GM19035 (cell line): ENCODE measurements around the gene NFAT5.
"Not testable (repeated sequence)": the region's sequence is repeated elsewhere in the genome, so short reads cannot be mapped to it uniquely, and the experiment has no call there.

Experiments
- ATAC-seq: cut with Tn5 transposase; IDR thresholded peaks from one replicate; pipeline ENCODE4 v1.9.1; 2021; ENCODE audit not compliant: unreplicated experiment

NFAT5 gene

DNA sequence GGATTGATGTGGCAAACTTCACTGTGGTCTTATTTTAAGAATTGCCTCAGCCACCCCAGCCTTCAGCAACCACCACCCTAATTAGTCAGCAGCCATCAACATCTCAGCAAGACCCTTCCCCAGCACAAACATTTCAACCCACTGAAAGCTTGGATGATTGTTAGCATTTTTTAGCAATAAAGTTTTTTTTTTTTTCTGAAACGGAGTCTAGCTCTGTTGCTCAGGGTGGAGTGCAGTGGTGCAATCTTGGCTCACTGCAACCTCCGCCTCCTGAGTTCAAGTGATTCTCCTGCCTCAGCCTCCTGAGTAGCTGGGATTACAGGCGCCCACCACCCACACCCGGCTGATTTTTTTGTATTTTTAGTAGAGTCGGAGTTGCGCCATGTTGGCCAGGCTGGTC, 19.1 kb upstream of the NFAT5 start:
- ATAC-seq = not testable (repeated sequence)

DNA sequence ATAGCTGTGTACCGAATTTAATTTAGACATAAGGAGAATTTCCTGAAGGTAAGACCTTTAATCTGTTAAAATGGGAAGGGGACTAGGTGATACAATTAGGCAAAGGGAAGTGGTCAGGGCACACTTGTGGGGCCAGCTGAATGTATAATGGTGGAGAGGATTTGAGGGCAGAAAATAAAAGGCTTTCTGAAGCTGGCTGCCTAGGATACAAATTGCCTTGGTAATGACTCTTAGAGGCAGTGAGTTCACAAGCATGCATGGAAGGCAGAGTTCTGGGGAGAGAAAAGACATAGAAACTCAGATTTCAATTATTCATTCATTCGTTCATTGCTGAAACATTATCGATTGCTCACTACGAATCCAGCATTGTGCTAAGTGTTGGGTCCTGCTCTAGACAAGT, 12.4 kb upstream of the NFAT5 start:
- no peak for ATAC-seq

DNA sequence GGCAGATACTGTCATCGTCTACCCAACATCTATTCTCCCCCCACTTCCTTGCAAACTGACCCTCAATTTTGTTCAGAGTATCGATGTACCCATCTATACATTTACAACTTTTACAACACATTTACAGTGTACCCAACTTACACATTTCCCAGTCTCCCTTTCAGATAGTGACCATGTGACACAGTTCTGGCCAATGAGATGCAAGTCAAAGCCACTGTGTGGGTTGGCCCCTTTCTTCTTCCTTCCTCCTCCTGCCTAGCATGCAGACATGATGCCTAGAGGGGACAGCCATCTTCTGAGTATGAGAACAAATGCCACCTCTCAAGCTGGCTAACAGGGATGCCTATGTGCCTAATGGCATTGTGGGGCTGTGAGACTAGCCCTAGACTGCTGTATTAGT, 11.3 kb upstream of the NFAT5 start:
- ATAC-seq = no peak

DNA sequence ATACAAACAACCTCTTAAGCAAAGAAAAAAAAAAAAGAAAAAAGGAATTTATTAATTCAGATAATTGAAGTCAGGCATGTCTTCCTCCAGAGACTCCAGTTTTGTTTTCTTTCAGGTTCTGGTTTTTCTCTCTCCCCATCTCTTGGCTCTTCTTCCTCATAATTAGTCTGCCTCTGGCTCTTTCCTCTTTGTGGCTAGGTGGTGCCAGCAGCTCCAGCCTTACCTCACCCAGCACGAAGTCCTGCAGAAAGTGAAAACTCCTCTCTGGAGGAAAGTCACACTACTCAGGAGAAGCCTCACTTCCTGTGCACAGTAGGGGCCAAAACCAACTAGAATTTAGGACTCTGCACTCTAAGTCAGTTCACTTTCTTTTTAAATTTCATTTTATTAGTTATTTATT, 10.3 kb upstream of the NFAT5 start:
- no peak for ATAC-seq

DNA sequence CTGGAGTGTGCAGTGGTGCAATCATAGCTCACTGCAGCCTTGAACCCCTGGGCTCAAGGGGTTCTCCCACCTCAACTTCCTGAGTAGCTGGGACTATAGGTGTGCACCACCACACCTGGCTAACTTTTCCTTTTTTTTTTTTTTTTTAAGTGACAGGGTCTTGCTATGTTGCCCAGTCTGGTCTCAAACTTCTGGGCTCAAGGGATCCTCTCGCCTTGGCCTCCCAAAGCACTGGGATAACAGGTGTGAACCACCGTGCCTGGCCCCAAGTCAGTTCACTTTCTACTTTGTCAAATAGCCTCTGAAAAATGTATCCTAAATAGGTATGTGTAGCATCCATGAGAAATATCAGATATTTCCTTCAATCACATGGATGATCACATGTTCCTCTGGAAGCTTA, 9.9 kb upstream of the NFAT5 start:
- ATAC-seq = no peak

DNA sequence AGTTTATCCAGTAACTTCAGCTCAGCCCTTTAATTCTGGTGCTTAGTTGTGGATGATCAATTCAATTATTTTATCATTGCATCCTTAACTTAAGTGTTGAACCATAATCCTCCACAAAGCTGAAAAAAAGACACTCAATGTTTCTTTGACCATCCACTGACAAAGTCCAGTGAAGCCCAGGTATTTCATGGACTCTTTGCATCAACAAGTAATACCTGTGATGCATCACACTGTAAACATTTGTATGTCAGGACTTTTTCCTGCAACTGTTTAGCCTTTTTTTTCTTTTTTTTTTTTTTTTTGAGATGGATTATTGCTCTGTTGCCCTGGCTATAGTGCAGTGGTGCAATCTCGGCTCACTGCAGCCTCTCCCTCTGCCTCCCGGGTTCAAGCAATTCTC, 6.6 kb upstream of the NFAT5 start:
- ATAC-seq = no peak

DNA sequence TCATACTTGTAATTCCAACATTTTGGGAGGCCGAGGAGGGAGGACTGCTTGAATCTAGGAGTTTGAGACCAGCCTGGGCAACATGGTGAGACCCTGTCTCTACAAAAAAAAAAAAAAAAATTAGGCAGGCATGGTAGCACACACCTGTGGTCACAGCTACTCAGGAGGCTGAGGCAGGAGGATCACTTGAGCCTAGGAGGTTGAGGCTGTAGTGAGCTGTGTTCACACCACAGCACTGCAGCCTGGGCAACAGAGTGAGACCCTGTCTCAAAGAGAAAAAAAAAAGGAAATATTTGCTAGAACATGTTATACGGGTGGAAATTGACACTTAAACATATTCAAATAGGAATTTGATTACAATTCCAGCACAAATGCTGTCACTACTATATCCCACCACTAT, 4.4 kb upstream of the NFAT5 start:
- not testable (repeated sequence) for ATAC-seq

DNA sequence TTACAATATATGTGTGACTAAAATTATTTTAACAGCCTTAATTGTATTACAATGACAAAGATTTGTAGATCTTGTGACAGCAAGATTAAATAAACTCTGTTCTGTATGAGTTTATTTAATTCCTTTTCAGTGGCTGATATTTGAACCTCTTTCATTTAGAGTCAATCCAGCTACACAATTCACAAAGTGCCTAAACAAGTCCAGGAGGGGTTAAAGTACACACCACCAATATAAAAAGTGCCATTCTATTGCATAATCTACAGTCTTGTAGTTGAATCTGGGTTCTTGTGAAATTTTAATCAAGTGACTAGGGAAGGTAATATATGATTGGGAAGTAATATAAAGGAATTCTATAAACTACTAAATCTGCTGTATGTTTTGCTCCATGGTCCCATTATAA, 3.9 kb upstream of the NFAT5 start:
- ATAC-seq = no peak

DNA sequence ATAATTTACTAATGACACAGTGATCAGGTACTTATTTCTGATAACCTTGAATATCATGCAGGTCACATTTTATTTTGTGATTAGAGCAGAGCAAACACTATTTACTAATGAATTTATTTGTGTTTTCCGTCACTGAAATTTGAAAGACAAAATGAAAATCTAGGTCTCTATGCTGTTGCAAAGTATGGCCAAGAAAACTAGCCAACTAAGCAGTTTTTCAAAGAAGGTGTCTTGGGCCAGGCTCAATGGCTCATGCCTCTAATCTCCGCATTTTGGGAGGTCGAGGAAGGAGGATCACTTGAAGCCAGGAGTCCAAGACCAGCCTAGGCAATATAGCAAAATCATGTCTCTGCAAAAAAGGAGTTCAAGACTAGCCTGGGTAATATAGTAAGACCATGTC, 3.0 kb upstream of the NFAT5 start:
- ATAC-seq = no peak

DNA sequence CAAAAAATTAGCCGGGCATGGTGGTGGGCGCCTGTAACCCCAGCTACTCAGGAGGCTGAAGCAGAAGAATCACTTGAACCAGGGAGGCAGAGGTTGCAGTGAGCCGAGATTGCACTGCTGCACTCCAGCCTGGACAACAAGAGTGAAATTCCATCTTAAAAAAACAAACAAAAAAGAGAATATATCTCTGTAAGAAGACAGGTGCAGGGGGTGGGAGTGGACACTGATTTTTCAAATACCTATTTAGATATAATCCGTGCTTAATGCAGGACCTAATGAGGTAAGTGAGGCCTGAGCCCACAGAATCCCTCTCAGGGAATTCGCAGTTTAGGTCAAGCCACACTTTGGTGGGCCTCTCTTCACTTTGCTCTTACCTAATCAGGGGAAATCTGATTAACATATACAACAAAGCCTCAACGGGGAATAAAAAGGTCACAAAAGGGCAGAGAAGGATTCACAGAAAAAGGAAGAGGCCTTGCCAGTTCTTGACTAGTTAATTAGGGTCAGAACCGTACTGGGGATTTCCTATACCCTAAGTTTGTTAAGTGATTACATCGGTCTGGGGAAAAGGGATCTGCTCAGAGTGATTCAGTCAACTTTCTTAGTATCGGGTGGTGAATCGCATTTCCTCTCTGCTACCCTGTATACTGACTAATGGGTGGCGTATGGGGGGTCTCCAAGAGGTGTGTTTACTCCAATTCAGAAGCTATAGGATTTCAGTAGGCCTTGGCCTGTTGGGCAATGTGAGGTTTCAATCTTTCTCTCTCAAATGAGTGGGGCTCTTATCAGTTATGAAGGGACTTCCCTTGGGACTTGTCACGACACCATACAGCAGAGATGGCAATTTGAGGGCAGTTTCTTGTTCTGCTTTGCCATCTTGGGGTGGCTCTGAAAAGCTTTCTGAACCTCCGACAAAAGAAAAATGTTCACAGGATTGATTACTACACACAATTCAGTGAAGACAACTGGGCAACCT, 1.9 kb upstream of the NFAT5 start:
- ATAC-seq = peak; percentile 35

DNA sequence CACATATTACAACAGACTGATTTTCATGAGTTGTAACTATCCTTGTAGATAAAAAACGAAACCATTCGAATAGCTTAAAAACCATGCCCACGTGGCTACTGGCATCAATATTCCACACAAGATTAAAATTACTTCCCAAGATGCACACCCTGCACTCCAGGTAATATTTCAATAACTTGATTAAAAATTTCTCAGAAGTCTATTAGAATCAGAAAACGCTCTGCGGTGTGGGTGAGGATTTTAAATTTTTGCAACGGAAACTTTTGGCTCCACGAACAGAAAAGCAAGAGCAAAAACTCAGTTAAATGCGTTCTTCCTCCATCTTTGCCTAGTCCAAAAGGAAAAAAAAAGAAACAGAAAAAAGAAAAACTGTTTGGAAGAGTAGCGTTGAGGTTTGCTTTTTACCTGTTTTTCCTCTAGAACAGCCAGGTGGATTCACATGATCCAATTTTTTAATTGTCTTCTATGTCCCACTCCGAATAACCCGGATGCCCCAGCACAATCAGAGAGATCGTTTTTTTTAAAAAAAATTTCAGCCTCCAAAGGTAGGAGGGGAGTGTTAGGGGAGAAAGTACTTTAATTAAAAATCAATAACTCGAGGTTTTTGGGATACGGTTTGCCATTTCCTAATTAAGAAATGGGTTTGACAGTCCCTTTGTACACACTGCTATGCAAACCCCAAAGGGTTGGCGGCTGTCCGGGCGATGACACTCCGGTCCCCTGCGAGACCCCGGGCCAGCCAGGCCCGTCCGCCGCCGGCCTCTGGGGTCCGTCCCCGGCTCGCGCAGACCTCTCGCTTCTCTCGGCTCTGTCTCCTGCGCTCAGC, 708 bp upstream of the NFAT5 start:
- ATAC-seq = peak; percentile 30

DNA sequence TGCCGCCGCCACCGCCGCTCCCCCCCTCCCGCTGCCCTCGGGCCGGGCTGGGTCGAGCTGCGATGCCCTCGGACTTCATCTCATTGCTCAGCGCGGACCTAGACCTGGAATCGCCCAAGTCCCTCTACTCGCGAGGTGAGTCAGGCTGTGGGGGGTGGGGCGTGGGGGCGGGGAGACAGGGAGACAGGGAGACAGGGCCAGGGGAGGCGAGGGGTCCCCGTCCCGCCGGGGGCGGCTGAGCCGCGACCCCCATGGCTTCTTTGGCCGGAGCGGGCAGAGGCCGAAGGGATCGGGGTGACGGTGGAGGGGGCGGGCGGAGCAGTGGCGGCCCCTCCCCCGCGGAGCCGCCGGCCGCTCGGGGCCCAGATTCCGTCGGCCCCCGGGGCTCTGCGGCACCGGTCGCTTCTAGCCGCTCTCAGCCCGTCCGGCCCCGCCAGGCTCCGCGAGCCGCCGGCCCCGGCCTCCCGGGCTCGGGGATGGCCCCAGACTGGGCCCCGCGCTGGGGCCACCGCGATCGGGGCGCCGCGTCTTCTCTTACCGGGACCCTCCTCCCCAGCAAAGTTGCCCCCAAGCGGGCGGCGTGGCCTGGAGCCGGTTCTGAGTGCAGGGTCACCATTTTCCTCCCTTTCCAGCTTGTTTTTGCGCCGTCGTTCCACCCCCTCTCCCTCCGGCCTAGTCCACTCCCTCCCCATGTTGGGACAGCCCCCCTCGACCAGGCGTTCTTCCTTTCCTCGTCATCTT, 644 bp downstream of the NFAT5 start:
- ATAC-seq = peak; percentile 28

DNA sequence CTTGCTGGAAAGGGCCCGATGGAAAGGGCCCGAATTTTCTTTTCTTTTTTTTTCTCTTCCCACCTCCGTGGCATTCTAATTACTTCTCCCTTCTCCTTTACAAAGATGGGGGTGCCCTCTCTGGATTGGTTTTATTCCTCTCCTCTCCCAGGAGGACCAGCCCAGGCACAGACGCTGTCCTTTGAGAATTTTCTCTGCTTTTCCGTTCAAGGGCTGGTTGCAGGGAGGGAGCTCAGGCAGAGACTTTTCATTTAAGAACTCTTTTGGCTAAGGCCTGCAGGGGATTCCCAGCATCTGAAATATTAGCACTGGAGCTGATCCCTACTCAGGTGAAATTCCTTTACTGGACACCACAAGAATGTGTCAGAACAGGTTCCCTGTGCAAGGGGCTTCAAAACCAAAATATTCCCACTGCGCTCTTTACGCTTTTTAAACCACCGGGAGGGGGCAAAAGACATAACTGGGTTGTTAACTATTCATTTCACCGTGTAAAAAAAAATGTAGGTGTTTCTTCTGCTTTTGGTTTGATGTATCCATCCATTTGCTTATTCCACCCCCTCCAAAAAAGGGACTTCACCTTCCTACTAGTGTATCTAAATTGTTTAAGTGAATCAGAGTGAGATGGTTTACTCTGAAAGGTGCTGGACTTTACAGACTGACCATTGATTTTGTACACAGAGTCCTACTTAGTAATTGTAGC, 1.4 kb downstream of the NFAT5 start:
- no peak for ATAC-seq

DNA sequence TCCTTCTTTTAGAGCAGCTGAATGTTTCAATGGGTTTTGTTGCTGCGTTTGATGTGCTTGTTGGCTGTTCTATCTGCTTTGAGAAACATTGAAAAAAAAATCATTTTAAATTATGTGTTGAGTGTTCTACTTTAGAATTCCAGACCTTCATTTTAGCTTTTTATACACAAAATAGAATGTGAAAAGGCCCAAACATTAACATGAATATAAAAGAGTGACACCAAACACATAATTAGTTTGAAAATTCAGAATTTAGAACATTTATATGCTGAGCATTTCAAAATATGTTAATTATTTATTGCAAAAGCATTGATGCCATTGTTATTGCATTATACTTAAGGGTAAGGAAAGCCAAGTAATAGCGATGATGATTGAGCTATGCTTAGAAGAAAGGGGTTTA, 2.9 kb downstream of the NFAT5 start:
- ATAC-seq = no peak

DNA sequence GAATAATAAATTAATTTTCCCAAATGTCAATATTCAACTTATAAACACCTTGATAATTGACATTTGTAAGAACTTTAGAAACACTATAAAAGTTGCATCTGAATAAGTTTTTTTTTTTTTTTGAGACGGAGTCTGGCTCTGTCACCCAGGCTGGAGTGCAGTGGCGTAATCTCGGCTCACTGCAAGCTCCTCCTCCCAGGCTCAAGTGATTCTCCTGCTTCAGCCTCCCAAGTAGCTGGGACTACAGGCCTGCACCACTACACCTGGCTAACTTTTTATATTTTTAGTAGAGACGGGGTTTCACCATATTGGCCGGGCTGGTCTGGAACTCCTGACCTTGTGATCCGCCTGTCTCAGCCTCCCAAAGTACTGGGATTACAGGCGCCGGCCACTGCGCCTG, 13.0 kb downstream of the NFAT5 start:
- ATAC-seq = not testable (repeated sequence)

DNA sequence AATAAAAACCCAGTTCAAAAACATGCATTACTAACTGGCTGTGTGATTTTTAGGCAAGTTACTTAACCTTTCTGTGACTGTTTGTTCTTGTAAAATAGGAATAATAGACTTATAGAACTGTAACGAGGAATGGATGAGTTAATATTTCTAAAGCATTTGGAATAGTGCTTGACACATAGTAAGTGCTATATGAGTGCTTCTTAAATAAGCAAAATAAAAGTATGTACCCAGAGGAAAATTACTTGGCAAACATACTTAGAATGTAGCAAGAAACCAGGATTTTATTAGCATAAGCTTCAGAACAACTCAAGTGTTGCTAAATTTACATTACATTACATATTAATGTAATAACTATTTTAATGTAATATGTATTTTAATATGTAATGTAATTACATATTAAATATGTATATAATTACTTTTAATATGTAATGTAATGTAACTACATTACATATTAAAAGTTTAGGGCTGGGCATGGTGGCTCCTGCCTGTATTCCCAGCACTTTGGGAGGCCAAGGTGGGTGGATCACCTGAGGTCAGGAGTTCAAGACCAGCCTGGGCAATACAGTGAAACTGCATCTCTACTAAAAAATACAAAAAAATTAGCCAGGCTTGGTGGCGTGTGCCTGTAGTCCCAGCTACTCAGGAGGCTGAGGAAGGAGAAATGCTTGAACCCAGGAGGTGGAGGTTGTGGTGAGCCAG, 14.2 kb downstream of the NFAT5 start:
- no peak for ATAC-seq

DNA sequence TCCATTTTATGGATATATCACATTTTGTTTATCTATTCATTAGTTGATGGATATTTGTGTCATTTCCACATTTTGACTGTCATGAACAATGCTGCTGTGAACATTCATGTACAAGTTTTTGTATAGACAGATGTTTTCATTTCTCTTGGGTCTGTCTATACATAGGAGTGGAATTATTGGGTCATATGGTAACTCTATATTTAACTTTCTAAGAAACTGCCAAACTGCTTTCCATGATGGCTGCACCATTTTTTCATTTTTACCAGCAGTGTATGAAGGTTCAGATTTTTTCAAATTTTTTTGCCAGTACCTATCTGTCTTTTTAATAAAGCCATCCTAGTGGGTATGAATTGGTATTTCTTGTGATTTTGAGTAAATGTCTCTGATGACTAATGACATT, 15.5 kb downstream of the NFAT5 start:
- ATAC-seq = no peak

DNA sequence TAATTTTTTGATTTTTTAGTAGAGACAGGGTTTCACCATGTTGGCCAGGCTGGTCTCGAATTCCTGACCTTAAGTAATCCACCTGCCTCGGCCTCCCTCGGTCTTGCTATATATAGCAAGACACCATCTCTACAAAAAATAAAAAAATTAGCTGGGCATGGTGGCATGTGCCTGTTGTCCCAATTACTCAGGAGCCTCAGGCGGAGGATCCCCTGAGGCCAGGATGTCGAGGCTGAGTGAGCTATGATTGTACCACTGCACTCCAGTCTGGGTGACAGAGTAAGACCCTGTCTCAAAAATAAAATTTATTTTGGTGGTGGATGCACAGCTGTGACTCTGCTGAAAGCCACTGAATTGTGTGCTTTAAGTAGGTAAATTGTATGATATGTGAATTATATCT, 18.7 kb downstream of the NFAT5 start:
- ATAC-seq = not testable (repeated sequence)

DNA sequence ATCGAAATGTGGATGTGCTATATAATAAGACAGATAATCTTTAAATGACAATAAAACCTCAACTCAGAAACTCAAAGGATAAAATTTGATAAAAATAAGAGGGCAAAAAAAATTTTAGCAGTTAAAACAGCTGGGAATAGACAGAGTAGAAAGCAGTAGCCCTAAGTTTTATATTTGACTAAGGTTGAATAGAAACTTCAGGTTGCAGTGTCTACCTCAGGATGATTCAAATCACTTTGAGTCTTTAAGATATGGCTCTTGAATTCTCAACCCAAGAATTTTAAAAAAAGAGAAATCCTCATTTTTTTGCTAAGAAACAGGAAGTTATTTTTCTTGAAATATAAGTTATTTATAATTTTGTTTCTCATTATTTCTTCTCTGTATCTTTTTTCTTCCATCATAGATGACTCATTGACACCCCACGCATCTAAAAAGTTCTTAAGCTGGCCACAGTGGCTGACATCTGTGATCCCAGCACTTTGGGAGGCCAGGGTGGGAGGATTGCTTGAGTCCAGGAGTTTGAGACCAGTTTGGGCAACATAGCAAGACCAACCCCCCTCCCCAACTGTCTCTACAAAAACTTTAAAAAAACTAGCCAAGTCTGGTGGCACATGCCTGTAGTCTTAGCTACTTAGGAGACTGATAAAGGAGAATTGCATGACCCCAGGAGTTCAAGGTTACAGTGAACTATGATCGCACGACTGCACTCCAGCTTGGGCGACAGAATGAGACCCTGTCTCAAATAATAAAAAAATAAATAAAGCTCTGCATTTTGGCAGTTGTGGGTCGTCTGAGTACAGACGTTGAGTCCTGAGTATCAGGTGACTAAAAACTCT, 23.9 kb downstream of the NFAT5 start:
- no peak for ATAC-seq
